IMR-90 (cell line): Measurements from ENCODE around the gene PLXNA4. TPM values are rescaled to one million over a fixed set of nuclear protein-coding genes. Genes with fewer than 3 reads are reported as not detected.

Experiments
- ATAC-seq: fragments of 200-7000 bp; cut with Tn5 transposase; 2 replicates; pipeline ENCODE4 v1.9.1; 2020; ENCODE audit warnings: low read depth, mild to moderate bottlenecking, moderate library complexity
- BruUV-seq: library from RNA; stranded (reverse); fragments of 400-500 nt; replicated peaks from 2 replicates; lab custom pipeline; 2021; lab: Mats Ljungman, UMichigan
- CTCF ChIA-PET: fragments of 300-600 bp; formaldehyde crosslinking; extraction: SDS; loops from one replicate; lab custom pipeline; 2021; ENCODE audit warnings: antibody characterized with exemption; lab: Yijun Ruan, JAX
- POLR2A ChIA-PET: fragments of 300-600 bp; sonication (Branson Sonifier 250); formaldehyde crosslinking; loops from one replicate; lab custom pipeline; 2022; ENCODE audit warnings: antibody characterized with exemption; ENCODE audit not compliant: unreplicated experiment; lab: Charles Lee
- DNase-seq: peaks from one replicate; pipeline ENCODE4 v3.0.0; 2013
- H2AFZ ChIP-seq: replicated peaks from 2 replicates; pipeline ENCODE3; 2013; ENCODE audit warnings: low read length, mild to moderate bottlenecking; ENCODE audit not compliant: poor library complexity
- H2AK5ac ChIP-seq: 2 replicates; pipeline ENCODE4 v1.6.1; 2013; ENCODE audit warnings: low read depth, low read length, inconsistent platforms
- H2AK9ac ChIP-seq: replicated peaks from 2 replicates; pipeline ENCODE3; 2013; ENCODE audit warnings: mild to moderate bottlenecking, low read depth, low read length, moderate library complexity; ENCODE audit not compliant: poor library complexity
- H2BK120ac ChIP-seq: 2 replicates; pipeline ENCODE4 v1.6.1; 2013; ENCODE audit warnings: low read depth, low read length, inconsistent platforms
- H2BK15ac ChIP-seq: 3 replicates; pipeline ENCODE4 v1.6.1; 2013; ENCODE audit warnings: low read depth, low read length, inconsistent platforms
- H2BK20ac ChIP-seq: 2 replicates; pipeline ENCODE4 v1.6.1; 2013; ENCODE audit warnings: low read depth, mild to moderate bottlenecking, inconsistent platforms, low read length, moderate library complexity
- H2BK5ac ChIP-seq: 2 replicates; pipeline ENCODE4 v1.6.1; 2013; ENCODE audit warnings: mild to moderate bottlenecking, low read depth, low read length, inconsistent platforms; ENCODE audit not compliant: poor library complexity, severe bottlenecking
- H3K14ac ChIP-seq: replicated peaks from 2 replicates; pipeline ENCODE4 v1.6.1; 2013; ENCODE audit warnings: low read depth, low read length, inconsistent platforms
- H3K18ac ChIP-seq: 2 replicates; pipeline ENCODE4 v1.6.1; 2013; ENCODE audit warnings: low read depth, low read length, control low read depth
- H3K23ac ChIP-seq: 2 replicates; pipeline ENCODE4 v1.6.1; 2013; ENCODE audit warnings: low read depth, low read length, inconsistent platforms
- H3K27ac ChIP-seq: 2 replicates; pipeline ENCODE4 v1.5.1; 2013; ENCODE audit warnings: mild to moderate bottlenecking, control low read depth, low read length; ENCODE audit not compliant: insufficient read depth
- H3K27me3 ChIP-seq: 2 replicates; pipeline ENCODE4 v1.6.1; 2013; ENCODE audit warnings: low read length; ENCODE audit not compliant: control insufficient read depth, insufficient read depth
- H3K36me3 ChIP-seq: 2 replicates; pipeline ENCODE4 v1.6.1; 2013; ENCODE audit warnings: low read length, mixed read lengths; ENCODE audit not compliant: control insufficient read depth, insufficient read depth
- H3K4ac ChIP-seq: 2 replicates; pipeline ENCODE4 v1.6.1; 2013; ENCODE audit warnings: low read depth, low read length, inconsistent platforms
- H3K4me1 ChIP-seq: 2 replicates; pipeline ENCODE4 v1.6.1; 2013; ENCODE audit warnings: low read length, mixed read lengths; ENCODE audit not compliant: control insufficient read depth, insufficient read depth
- H3K4me2 ChIP-seq: 2 replicates; pipeline ENCODE4 v1.6.1; 2013; ENCODE audit warnings: low read depth, mild to moderate bottlenecking, control low read depth, low read length, moderate library complexity
- H3K4me3 ChIP-seq: 2 replicates; pipeline ENCODE4 v1.5.1; 2013; ENCODE audit warnings: low read depth, mild to moderate bottlenecking, control low read depth, low read length, moderate library complexity; ENCODE audit not compliant: insufficient read depth
- H3K56ac ChIP-seq: 2 replicates; pipeline ENCODE4 v1.6.1; 2013; ENCODE audit warnings: low read length, inconsistent platforms; ENCODE audit not compliant: insufficient read depth; ENCODE audit errors: extremely low read depth
- H3K79me1 ChIP-seq, 2 experiments: 2 replicates each; pipeline ENCODE4 v1.6.1; 2013; ENCODE audit warnings: low read length in 2 of 2, inconsistent platforms in 1 of 2, low read depth in 1 of 2
- H3K9ac ChIP-seq: 2 replicates; pipeline ENCODE4 v1.6.1; 2013; ENCODE audit warnings: low read depth, low read length, control low read depth
- H3K9me1 ChIP-seq: 2 replicates; pipeline ENCODE4 v1.6.1; 2013; ENCODE audit warnings: low read length, inconsistent platforms; ENCODE audit not compliant: insufficient read depth
- H3K9me3 ChIP-seq: 2 replicates; pipeline ENCODE4 v1.6.1; 2013; ENCODE audit warnings: low read length; ENCODE audit not compliant: control insufficient read depth, insufficient read depth
- H4K20me1 ChIP-seq: 2 replicates; pipeline ENCODE4 v1.6.1; 2013; ENCODE audit warnings: low read length, inconsistent platforms; ENCODE audit not compliant: insufficient read depth
- H4K5ac ChIP-seq: 2 replicates; pipeline ENCODE4 v1.6.1; 2013; ENCODE audit warnings: mild to moderate bottlenecking, low read depth, low read length, control low read depth
- H4K8ac ChIP-seq, 2 experiments: 2 replicates each; pipeline ENCODE4 v1.6.1; 2013; ENCODE audit warnings: low read depth in 2 of 2, low read length in 2 of 2, control low read depth in 1 of 2, inconsistent platforms in 1 of 2
- H4K91ac ChIP-seq: 2 replicates; pipeline ENCODE4 v1.6.1; 2013; ENCODE audit warnings: low read depth, low read length, inconsistent platforms; ENCODE audit not compliant: insufficient read depth
- BHLHE40 ChIP-seq: fragments of 150-350 bp; IDR thresholded peaks from 2 replicates; pipeline ENCODE4 v1.6.1; 2016; ENCODE audit warnings: mild to moderate bottlenecking, low read depth, low read length
- CEBPB ChIP-seq: IDR thresholded peaks from 2 replicates; pipeline ENCODE4 v1.6.1; 2012; ENCODE audit warnings: low read depth, low read length, improper control_type of control experiment
- CHD1 ChIP-seq: IDR thresholded peaks from 2 replicates; pipeline ENCODE4 v1.6.1; 2012; ENCODE audit warnings: low read depth, low read length, improper control_type of control experiment
- FOS ChIP-seq: fragments of 150-350 bp; IDR thresholded peaks from 2 replicates; pipeline ENCODE4 v1.6.1; 2016; ENCODE audit warnings: low read depth, low read length
- MAFK ChIP-seq: IDR thresholded peaks from 2 replicates; pipeline ENCODE4 v1.6.1; 2012; ENCODE audit warnings: low read depth, low read length, improper control_type of control experiment
- MAZ ChIP-seq: IDR thresholded peaks from 2 replicates; pipeline ENCODE4 v1.6.1; 2012; ENCODE audit warnings: low read depth, mild to moderate bottlenecking, low read length, improper control_type of control experiment, moderate library complexity, borderline replicate concordance
- MXI1 ChIP-seq: IDR thresholded peaks from 2 replicates; pipeline ENCODE4 v1.6.1; 2012; ENCODE audit warnings: low read depth, mild to moderate bottlenecking, low read length, moderate library complexity, borderline replicate concordance
- NFE2L2 ChIP-seq: fragments of 150-350 bp; IDR thresholded peaks from 2 replicates; pipeline ENCODE4 v1.6.1; 2016; ENCODE audit warnings: low read depth, mild to moderate bottlenecking, low read length
- POLR2A ChIP-seq: IDR thresholded peaks from 2 replicates; pipeline ENCODE4 v1.6.1; 2012; ENCODE audit warnings: mild to moderate bottlenecking, low read depth, low read length
- RAD21 ChIP-seq: IDR thresholded peaks from 2 replicates; pipeline ENCODE4 v1.6.1; 2012; ENCODE audit warnings: low read length, improper control_type of control experiment
- RCOR1 ChIP-seq: IDR thresholded peaks from 2 replicates; pipeline ENCODE4 v1.6.1; 2012; ENCODE audit warnings: mild to moderate bottlenecking, low read length, improper control_type of control experiment; ENCODE audit not compliant: insufficient replicate concordance
- RFX5 ChIP-seq: IDR thresholded peaks from 2 replicates; pipeline ENCODE4 v1.8.0; 2012; ENCODE audit warnings: low read depth, mild to moderate bottlenecking, low read length, moderate library complexity
- SMC3 ChIP-seq: fragments of 150-350 bp; IDR thresholded peaks from 2 replicates; pipeline ENCODE4 v1.6.1; 2016; ENCODE audit warnings: low read depth, mild to moderate bottlenecking, antibody characterized with exemption, low read length, moderate library complexity
- WGBS, 2 experiments: methylation state at CpG; one replicate each; pipeline versions ENCODE4 v1.1.5 to v1.1.7; 2013; ENCODE audit warnings: missing lambda C conversion rate in 2 of 2; ENCODE audit not compliant: insufficient read length in 1 of 2; ENCODE audit errors: extremely low coverage in 2 of 2; 5-methylcytosine and 5-hydroxymethylcytosine counted together
- dilution Hi-C: fragments of 300-500 bp; cut with HindIII; formaldehyde crosslinking; loops from one replicate; pipeline ENCODE4 v1.14.3; 2018; ENCODE audit warnings: low sequenced_read_pairs; ENCODE audit not compliant: unreplicated experiment
- in situ Hi-C: fragments of 300-500 bp; cut with MboI; formaldehyde crosslinking; loops from 3 replicates; pipeline ENCODE4 v1.14.3; 2019; ENCODE audit warnings: low sequenced_read_pairs, inconsistent platforms, mixed read lengths
- intact Hi-C: fragments of 100-400 bp; cut with micrococcal nuclease; formaldehyde crosslinking; loops from 2 replicates; pipeline ENCODE4 v1.10.0; 2022
- polyA plus RNA-seq, 3 experiments: library from polyadenylated mRNA; depleted of rRNA; stranded (reverse); fragments of >200 nt; gene quantifications; 2 replicates each; pipeline ENCODE4 v1.2.3, GENCODE V29; 2012; ENCODE audit warnings: low replicate concordance in 1 of 3
- total RNA-seq: library from RNA; depleted of rRNA; stranded (reverse); fragments of >200 nt; gene quantifications from 2 replicates; pipeline ENCODE4 v1.2.3, GENCODE V29; 2012
- TF ChIP-seq, protein P1 (sequence below): conservative IDR thresholded peaks from 2 replicates; pipeline ENCODE4 v1.5.1; 2012; ENCODE audit warnings: mild to moderate bottlenecking, low read depth, low read length, improper control_type of control experiment
- TF ChIP-seq, protein P2 (sequence below): fragments of 150-350 bp; IDR thresholded peaks from 2 replicates; pipeline ENCODE4 v1.6.1; 2016; ENCODE audit warnings: low read depth, mild to moderate bottlenecking, low read length, moderate library complexity, borderline replicate concordance

Gene PLXNA4
- total and polyA plus RNA-seq, 2 of the 4 experiments (the other 2 are of a cell fraction), result under 0.01 TPM

DNA sequence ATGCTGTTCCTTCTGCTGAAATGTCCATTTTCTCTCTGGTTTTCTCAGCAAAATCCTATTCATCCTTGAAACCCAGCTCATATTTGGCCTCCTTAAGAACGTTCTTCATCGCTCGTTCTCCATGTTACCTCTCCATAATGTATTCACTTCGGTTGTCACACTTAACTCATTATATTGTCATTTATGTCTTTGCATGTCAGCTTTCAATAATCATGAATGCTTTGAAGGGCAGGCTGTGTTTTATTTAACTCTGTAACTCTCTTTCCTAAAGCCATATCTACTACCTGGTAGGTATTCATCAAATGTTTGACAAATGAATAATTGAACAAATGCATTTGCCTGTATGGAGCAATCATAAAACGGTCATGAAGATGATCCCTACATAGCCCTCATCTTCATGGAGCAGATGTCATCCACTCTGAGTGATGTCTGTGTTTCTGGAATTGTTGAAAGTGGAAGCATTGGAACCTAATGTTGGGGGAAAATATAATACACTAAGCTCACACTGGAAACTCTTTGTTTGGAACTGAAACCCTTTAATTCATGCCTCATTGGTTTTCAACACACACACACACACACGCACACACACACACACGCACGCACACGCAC is 303.4 kb downstream of the PLXNA4 start:
- Histone ChIP-seq H3K4ac (no peak overlapping the region), H2BK20ac (no peak overlapping the region), H3K27ac (no peak overlapping the region), H3K9me1 (no peaks in the 10 kb centered on the region), H2AK9ac (no peak overlapping the region), H4K91ac (no peak overlapping the region), H2BK15ac (no peak overlapping the region), H2BK5ac (no peak overlapping the region), H4K5ac (no peak overlapping the region), H2BK120ac (no peak overlapping the region), H4K20me1 (no peaks in the 10 kb centered on the region), H4K8ac (no peak overlapping the region), H3K4me2 (no peak overlapping the region), H2AK5ac (no peak overlapping the region), H3K36me3 (no peaks in the 10 kb centered on the region), H3K9ac (no peak overlapping the region), H3K9me3 (no peaks in the 10 kb centered on the region), H3K56ac (no peak overlapping the region), H3K79me1 (no peaks in the 10 kb centered on the region), H3K4me1 (no peaks in the 10 kb centered on the region), H3K18ac (no peak overlapping the region), H3K27me3 (no peaks in the 10 kb centered on the region), H3K14ac (no peak overlapping the region), H3K23ac (no peak overlapping the region), H2AFZ (no peak overlapping the region), H3K4me3 (no peak overlapping the region)
- intact Hi-C loops (no loop called here), dilution Hi-C loops (no loop called here), in situ Hi-C loops (no loop called here)
- TF ChIP-seq POLR2A (no peak), NFE2L2 (no peak), RFX5 (no peak), CHD1 (no peak), RCOR1 (no peak), MAFK (no peak), CEBPB (no peak), FOS (no peak), MXI1 (no peak), SMC3 (no peak), BHLHE40 (no peak), RAD21 (no peak), MAZ (no peak)
- TF ChIP-seq, protein P1, sequence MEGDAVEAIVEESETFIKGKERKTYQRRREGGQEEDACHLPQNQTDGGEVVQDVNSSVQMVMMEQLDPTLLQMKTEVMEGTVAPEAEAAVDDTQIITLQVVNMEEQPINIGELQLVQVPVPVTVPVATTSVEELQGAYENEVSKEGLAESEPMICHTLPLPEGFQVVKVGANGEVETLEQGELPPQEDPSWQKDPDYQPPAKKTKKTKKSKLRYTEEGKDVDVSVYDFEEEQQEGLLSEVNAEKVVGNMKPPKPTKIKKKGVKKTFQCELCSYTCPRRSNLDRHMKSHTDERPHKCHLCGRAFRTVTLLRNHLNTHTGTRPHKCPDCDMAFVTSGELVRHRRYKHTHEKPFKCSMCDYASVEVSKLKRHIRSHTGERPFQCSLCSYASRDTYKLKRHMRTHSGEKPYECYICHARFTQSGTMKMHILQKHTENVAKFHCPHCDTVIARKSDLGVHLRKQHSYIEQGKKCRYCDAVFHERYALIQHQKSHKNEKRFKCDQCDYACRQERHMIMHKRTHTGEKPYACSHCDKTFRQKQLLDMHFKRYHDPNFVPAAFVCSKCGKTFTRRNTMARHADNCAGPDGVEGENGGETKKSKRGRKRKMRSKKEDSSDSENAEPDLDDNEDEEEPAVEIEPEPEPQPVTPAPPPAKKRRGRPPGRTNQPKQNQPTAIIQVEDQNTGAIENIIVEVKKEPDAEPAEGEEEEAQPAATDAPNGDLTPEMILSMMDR, result no peak
- TF ChIP-seq, protein P2, sequence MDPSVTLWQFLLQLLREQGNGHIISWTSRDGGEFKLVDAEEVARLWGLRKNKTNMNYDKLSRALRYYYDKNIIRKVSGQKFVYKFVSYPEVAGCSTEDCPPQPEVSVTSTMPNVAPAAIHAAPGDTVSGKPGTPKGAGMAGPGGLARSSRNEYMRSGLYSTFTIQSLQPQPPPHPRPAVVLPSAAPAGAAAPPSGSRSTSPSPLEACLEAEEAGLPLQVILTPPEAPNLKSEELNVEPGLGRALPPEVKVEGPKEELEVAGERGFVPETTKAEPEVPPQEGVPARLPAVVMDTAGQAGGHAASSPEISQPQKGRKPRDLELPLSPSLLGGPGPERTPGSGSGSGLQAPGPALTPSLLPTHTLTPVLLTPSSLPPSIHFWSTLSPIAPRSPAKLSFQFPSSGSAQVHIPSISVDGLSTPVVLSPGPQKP, result no peak
- ATAC-seq (no peak), DNase-seq (no peak)
- 40% methylated on average over 1 of the region's 9 CpGs; no CpG with 5 or more reads in 1 of the 2 experiments for WGBS, 2 experiments
- ChIA-PET CTCF (interaction anchor here (0.9 kb wide), 1 partner anchor 327 kb away, joined by 3 read pairs; no protein-coding TSS in a partner anchor), POLR2A (no interaction called here)
- no TSS peak for BruUV-seq
